Small intestine (tissue), 7 donors: ENCODE data around the gene FBN3. TPM values are rescaled to one million over a fixed set of nuclear protein-coding genes. Genes with fewer than 3 reads are reported as not detected.

ENCODE experiments used
- DNase-seq, 2 donors: peaks; one replicate each; pipeline versions ENCODE4 v3.0.0 to v3.0.0-alpha.2; 2013
- FAIRE-seq: peaks from 2 replicates; lab custom pipeline; 2012; peaks lifted over from hg19 to GRCh38; lab: Jason Lieb, UNC
- H3K27ac ChIP-seq, 3 donors: one replicate each; pipeline ENCODE4 v1.5.1; 2013; ENCODE audit warnings: low read length in 2 of 3, mild to moderate bottlenecking in 2 of 3, control low read depth in 1 of 3, inconsistent platforms in 1 of 3, low read depth in 1 of 3, moderate library complexity in 1 of 3
- H3K27me3 ChIP-seq, 3 donors: one replicate each; pipeline ENCODE4 v1.6.1; 2013; ENCODE audit warnings: low read length in 3 of 3, inconsistent platforms in 1 of 3; ENCODE audit not compliant: control insufficient read depth in 3 of 3, insufficient read depth in 3 of 3
- H3K36me3 ChIP-seq, 3 donors: one replicate each; pipeline ENCODE4 v1.6.1; 2013; ENCODE audit warnings: low read length in 3 of 3, inconsistent platforms in 1 of 3, low read depth in 1 of 3, mild to moderate bottlenecking in 1 of 3, moderate library complexity in 1 of 3; ENCODE audit not compliant: control insufficient read depth in 3 of 3, insufficient read depth in 2 of 3
- H3K4me1 ChIP-seq, 3 donors: one replicate each; pipeline ENCODE4 v1.6.1; 2013; ENCODE audit warnings: low read length in 2 of 3, inconsistent platforms in 1 of 3, low read depth in 1 of 3, mild to moderate bottlenecking in 1 of 3, moderate library complexity in 1 of 3; ENCODE audit not compliant: control insufficient read depth in 3 of 3, insufficient read depth in 2 of 3
- H3K4me3 ChIP-seq, 3 donors: one replicate each; pipeline ENCODE4 v1.5.1; 2013; ENCODE audit warnings: low read length in 3 of 3, control low read depth in 1 of 3, inconsistent platforms in 1 of 3, low read depth in 1 of 3, mild to moderate bottlenecking in 1 of 3, moderate library complexity in 1 of 3
- H3K9me3 ChIP-seq, 2 donors: one replicate each; pipeline ENCODE4 v1.6.1; 2013; ENCODE audit warnings: low read depth in 1 of 2, low read length in 1 of 2; ENCODE audit not compliant: control insufficient read depth in 2 of 2, insufficient read depth in 1 of 2
- WGBS, 3 donors: extraction: QIAGEN DNeasy Blood & Tissue Kit; methylation state at CpG; one replicate each; pipeline ENCODE4 v1.1.7; 2013; 5-methylcytosine and 5-hydroxymethylcytosine counted together
- polyA plus RNA-seq, 4 donors: library from polyadenylated mRNA; stranded (reverse) in 3 of 4; unstranded in 1 of 4; fragments of 200-250 nt in 3 of 4; fragments of 120-200 nt in 1 of 4; gene quantifications; one replicate each; pipeline versions ENCODE4 v1.2.1 to v1.2.3, GENCODE V29; 2013
- donor health status: healthy with polysubstance abuse.
- donor health status: control.
- donor health status: control.
- donor health status: Bipolar disorder and iron deficiency.
- donor health status: healthy.

The FBN3 gene
- polyA plus RNA-seq, 4 donors, result 0.04 to 2.5 TPM; not detected in 2

- 82 to 84% (median 83%) methylated on average over 14 of the region's 14 CpGs for WGBS, 3 donors
- H3K27me3 ChIP-seq, result peaks cover 3 to 8% (median 8%) of the 10 kb centered on the region in 3 donors
- FAIRE-seq, result no peak
These were observed 5.0 kb downstream of the FBN3 start for GRCh38 chr19:8144273-8144995.

DNA sequence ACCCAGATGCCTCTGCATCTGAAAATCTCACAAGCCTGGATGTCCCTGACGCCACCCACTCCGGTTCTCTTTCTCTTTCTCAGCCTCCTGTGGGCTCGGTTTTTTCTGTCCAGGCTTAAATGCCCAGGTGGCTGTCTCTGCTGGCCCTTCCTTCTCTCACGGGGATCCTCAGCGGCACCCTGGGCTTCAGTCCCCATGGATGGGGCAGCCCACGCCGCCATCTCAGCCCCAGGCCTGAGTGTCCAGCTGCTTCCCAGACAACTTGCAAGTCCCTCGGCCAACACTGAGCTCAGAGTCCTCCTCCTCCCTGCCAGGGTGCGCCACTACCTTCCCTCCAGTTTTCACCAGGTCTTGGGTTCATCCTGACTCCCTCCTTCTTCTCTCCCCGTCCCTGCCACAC lies 6.4 kb downstream of the FBN3 start:
- no peak overlapping the region for H3K4me3 ChIP-seq
- DNase-seq (no peak), FAIRE-seq (no peak)
- H3K9me3 ChIP-seq, result no peaks in the 10 kb centered on the region
- peaks cover 0 to 22% (median 0%) of the 10 kb centered on the region in 3 donors for H3K4me1 ChIP-seq
- no peak overlapping the region for H3K27ac ChIP-seq
- peaks cover 0 to 2% (median 0%) of the 10 kb centered on the region in 3 donors for H3K36me3 ChIP-seq
- H3K27me3 ChIP-seq, result peaks cover 0 to 3% (median 2%) of the 10 kb centered on the region in 3 donors
- WGBS, 3 donors, result 69 to 72% (median 72%) methylated on average over 10 of the region's 10 CpGs

More at GRCh38 chr19:8144273-8144995, 5.0 kb downstream of the FBN3 start:
- Histone ChIP-seq H3K36me3 (no peaks in the 10 kb centered on the region), H3K9me3 (no peaks in the 10 kb centered on the region), H3K27ac (no peak overlapping the region), H3K4me3 (no peak overlapping the region), H3K4me1 (peaks cover 0 to 27% (median 0%) of the 10 kb centered on the region in 3 donors)
- DNase-seq, result no peak

DNA sequence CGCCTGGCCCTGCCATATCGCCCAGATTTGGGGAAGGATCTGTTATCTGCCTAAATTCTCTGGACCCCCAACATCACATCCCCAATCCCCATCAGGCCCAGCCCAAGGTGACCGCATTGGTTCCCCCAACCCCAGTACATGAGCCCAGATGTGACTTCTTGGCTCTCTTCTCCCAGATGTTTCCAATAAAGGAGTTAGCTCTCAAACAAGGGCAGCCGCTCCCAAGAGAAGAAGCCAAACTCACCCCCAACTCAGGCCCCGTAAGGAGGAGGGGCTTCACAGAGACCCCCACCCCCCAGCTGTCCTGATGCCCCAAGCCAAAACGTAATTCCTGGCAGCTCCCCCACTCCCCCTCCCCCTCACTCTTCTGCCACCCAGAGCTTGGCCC lies 6.9 kb downstream of the FBN3 start:
- H3K4me1 ChIP-seq, result peaks cover 0 to 20% (median 0%) of the 10 kb centered on the region in 3 donors
- DNase-seq (no peak), FAIRE-seq (no peak)
- H3K9me3 ChIP-seq, result no peaks in the 10 kb centered on the region
- WGBS, 3 donors, result 73 to 78% (median 76%) methylated on average over 6 of the region's 6 CpGs
- H3K27ac ChIP-seq, result no peak overlapping the region
- H3K36me3 ChIP-seq, result peaks cover 0 to 2% (median 0%) of the 10 kb centered on the region in 3 donors
- H3K27me3 ChIP-seq, result peaks cover 0 to 2% (median 0%) of the 10 kb centered on the region in 3 donors
- H3K4me3 ChIP-seq, result no peak overlapping the region

DNA sequence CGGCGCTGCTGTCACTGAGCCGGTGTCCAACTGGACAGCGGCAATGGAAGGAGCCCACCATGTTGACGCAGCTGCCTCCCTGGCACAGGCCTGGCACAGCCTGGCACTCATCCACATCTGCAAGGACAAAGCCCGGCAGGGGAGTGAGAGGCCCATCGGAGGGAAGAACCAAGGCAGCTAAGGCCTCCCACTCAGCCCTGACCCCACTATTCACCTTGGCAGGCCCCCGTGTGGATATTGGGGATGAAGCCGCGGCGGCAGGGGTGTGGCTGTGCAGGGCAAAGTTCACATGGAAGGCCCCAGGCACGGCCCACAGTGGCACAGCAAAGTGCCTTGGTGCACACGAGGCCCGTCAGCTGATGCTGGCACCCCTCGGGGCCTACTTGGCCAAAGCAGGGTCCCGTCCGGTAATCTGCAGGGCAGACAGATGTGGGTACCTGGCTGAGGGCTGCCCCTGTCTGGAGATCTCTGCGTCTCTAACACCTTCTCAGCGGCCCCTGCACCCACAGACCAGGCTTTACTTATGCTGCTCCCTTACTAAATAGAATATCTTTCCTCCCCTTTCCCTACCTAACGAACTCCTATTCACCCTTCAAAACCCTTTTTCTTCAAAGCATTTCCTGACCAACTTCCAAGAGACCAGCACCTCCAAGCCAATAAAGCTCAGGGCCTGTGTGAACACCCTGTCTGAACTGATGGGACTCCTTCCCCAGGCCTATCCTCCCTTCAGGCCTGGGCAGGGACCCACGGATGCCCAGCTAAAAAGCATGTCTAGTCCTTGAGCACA lies 7.5 kb downstream of the FBN3 start:
- FAIRE-seq, result no peak
- Histone ChIP-seq H3K4me1 (peaks cover 0 to 20% (median 0%) of the 10 kb centered on the region in 3 donors), H3K27ac (no peak overlapping the region), H3K36me3 (peaks cover 0 to 2% (median 0%) of the 10 kb centered on the region in 3 donors), H3K9me3 (no peaks in the 10 kb centered on the region), H3K4me3 (no peak overlapping the region), H3K27me3 (no peaks in the 10 kb centered on the region)
- DNase-seq, result peak; percentile 13 to 65
- WGBS, 3 donors, result 44 to 76% (median 58%) methylated on average over 18 to 21 of the region's 21 CpGs

DNA sequence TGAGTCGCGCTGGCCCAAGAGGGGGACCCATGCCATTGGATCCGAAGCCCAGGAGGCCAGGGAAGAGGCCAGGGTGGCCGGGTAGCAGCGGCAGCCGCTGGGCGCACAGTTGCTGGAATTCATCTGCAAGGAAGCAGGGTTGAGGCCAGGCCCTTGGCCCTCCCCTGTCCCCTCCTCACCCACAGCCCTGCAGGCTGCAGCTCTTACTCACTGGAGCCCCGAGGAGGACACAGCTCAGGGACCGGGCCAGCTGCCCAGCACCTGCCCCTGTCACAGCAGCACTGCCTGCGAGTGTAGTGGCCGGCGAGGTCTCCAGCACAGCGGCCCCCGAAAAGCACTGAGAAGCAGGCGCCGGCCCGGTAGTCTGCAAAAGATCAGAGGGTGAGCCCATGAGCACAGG lies 11.2 kb downstream of the FBN3 start:
- Histone ChIP-seq H3K27ac (no peak overlapping the region), H3K4me3 (no peak overlapping the region), H3K4me1 (peaks cover 0 to 14% (median 0%) of the 10 kb centered on the region in 3 donors), H3K9me3 (no peaks in the 10 kb centered on the region), H3K27me3 (no peaks in the 10 kb centered on the region), H3K36me3 (peaks cover 0 to 2% (median 0%) of the 10 kb centered on the region in 3 donors)
- 86 to 91% (median 91%) methylated on average over 17 of the region's 17 CpGs for WGBS, 3 donors
- DNase-seq, result no peak
- no peak for FAIRE-seq

DNA sequence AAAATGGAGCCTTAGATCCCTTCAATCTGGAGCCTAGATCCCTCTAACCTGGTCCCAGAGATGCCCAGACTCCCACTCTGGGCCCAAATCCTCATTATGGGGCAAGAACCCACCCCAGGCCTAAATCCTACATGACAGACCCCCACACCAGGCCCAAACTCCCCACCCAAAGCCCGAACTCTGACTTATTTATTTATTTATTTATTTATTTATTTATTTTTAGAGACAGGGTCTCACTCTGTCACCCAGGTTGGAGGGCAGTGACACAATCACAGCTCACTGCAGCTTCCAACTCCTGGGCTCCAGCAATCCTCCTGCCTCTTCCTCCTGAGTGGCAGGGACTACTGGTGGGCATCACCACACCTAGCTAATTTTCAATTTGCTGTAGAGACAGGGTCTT lies 12.0 kb downstream of the FBN3 start:
- Histone ChIP-seq H3K4me1 (peaks cover 0 to 12% (median 0%) of the 10 kb centered on the region in 3 donors), H3K9me3 (no peaks in the 10 kb centered on the region), H3K4me3 (no peak overlapping the region), H3K27me3 (no peaks in the 10 kb centered on the region), H3K36me3 (peaks cover 0 to 4% (median 0%) of the 10 kb centered on the region in 3 donors), H3K27ac (no peak overlapping the region)
- DNase-seq (no peak), FAIRE-seq (no peak)
- 89 to 95% (median 89%) methylated on average over 1 of the region's 1 CpG for WGBS, 3 donors

- H3K4me3 ChIP-seq, result no peak overlapping the region
- 87 to 90% (median 88%) methylated on average over 25 to 32 of the region's 32 CpGs for WGBS, 3 donors
- H3K27ac ChIP-seq, result no peak overlapping the region
- H3K9me3 ChIP-seq, result no peaks in the 10 kb centered on the region
- H3K27me3 ChIP-seq, result no peaks in the 10 kb centered on the region
- H3K36me3 ChIP-seq, result peaks cover 0 to 4% (median 0%) of the 10 kb centered on the region in 3 donors
- no peak for FAIRE-seq
- DNase-seq, result no peak
- no peaks in the 10 kb centered on the region for H3K4me1 ChIP-seq
These were observed 13.3 kb downstream of the FBN3 start for GRCh38 chr19:8135946-8136618.

DNA sequence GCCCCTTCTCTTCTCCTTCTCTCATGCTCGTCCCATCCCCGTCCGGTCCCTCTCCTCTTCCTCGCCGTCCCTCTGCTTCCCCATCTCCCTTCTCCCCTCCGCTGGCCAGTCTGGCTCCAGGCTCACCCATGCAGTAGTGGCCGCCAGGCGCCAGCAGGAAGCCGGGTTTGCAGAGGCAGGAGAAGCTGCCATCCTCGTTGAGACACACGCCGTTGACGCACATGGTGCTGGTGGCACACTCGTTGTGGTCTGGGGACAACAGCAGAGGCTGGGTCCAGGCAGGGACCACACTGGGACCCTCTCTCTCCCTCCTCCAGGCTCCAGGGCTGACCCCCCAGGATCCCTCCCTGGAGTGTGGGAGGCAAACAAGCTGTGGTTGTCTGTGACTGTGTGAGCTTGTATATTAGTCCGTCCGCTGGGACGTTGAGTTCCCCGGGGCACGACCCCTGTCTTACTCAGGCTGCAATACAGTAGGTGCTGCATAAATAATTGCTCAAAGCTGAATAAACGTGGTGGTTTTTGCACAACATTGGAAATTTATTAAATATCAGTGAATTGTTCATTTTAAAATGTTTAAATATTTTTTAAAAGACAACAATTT lies 16.4 kb downstream of the FBN3 start:
- FAIRE-seq (no peak), DNase-seq (no peak)

More for the DNA sequence above, 16.4 kb downstream of the FBN3 start:
- WGBS, 3 donors, result 71 to 78% (median 78%) methylated on average over 20 of the region's 20 CpGs
- H3K27me3 ChIP-seq, result no peaks in the 10 kb centered on the region
- no peaks in the 10 kb centered on the region for H3K9me3 ChIP-seq
- peaks cover 0 to 2% (median 0%) of the 10 kb centered on the region in 3 donors for H3K36me3 ChIP-seq
- no peak overlapping the region for H3K27ac ChIP-seq
- no peak overlapping the region for H3K4me3 ChIP-seq
- no peaks in the 10 kb centered on the region for H3K4me1 ChIP-seq
